Caco-2 (cell line): ENCODE measurements around the gene TCF12. TPM values are rescaled to one million over a fixed set of nuclear protein-coding genes. Genes with fewer than 3 reads are reported as not detected.

Experiments used
- BruUV-seq: library from RNA; stranded (reverse); fragments of 400-500 nt; replicated peaks from 2 replicates; lab custom pipeline; 2021; lab: Mats Ljungman, UMichigan
- CTCF ChIA-PET: fragments of 300-600 bp; sonication (Branson Sonifier 250); formaldehyde crosslinking; loops from one replicate; lab custom pipeline; 2022; ENCODE audit warnings: antibody characterized with exemption; lab: Charles Lee
- POLR2A ChIA-PET: fragments of 300-600 bp; sonication (Branson Sonifier 250); formaldehyde crosslinking; loops from one replicate; lab custom pipeline; 2022; ENCODE audit warnings: antibody characterized with exemption; lab: Charles Lee
- DNase-seq, 2 experiments: peaks; one replicate each; pipeline versions ENCODE4 v3.0.0 to v3.0.0-alpha.2; 2020 to 2022
- H3K27me3 ChIP-seq: replicated peaks from 2 replicates; pipeline ENCODE4 v1.6.0; 2011; ENCODE audit warnings: low read length; ENCODE audit not compliant: control insufficient read depth, insufficient read depth
- H3K36me3 ChIP-seq: 2 replicates; pipeline ENCODE4 v1.5.1; 2011; ENCODE audit warnings: low read length; ENCODE audit not compliant: control insufficient read depth, insufficient read depth
- H3K4me1 ChIP-seq: fragments of 250-450 bp; sonication (Bioruptor Pico); 2 replicates; pipeline ENCODE4 v1.5.1; 2020; ENCODE audit warnings: mild to moderate bottlenecking
- H3K4me3 ChIP-seq: 2 replicates; pipeline ENCODE4 v1.5.1; 2011; ENCODE audit warnings: low read depth, mild to moderate bottlenecking, control low read depth, low read length
- H3K9me3 ChIP-seq: fragments of 250-450 bp; sonication (Bioruptor Pico); 2 replicates; pipeline ENCODE4 v1.5.1; 2020; ENCODE audit warnings: mild to moderate bottlenecking, moderate library complexity
- H3K27ac Mint-ChIP-seq: one replicate; pipeline ENCODE4 v1.8.0; 2022; ENCODE audit warnings: mixed read lengths; ENCODE audit not compliant: unreplicated experiment
- H3K27me3 Mint-ChIP-seq: one replicate; pipeline ENCODE4 v1.8.0; 2022; ENCODE audit warnings: mixed read lengths; ENCODE audit not compliant: insufficient read depth, unreplicated experiment
- H3K36me3 Mint-ChIP-seq: one replicate; pipeline ENCODE4 v1.8.0; 2022; ENCODE audit warnings: mild to moderate bottlenecking, mixed read lengths; ENCODE audit not compliant: insufficient read depth, unreplicated experiment
- H3K4me1 Mint-ChIP-seq: one replicate; pipeline ENCODE4 v1.8.0; 2022; ENCODE audit warnings: low read depth, mixed read lengths; ENCODE audit not compliant: unreplicated experiment
- H3K4me3 Mint-ChIP-seq: one replicate; pipeline ENCODE4 v1.8.0; 2022; ENCODE audit warnings: mild to moderate bottlenecking, moderate library complexity, mixed read lengths; ENCODE audit not compliant: unreplicated experiment
- H3K9me3 Mint-ChIP-seq: one replicate; pipeline ENCODE4 v1.8.0; 2022; ENCODE audit warnings: mixed read lengths; ENCODE audit not compliant: unreplicated experiment
- intact Hi-C: fragments of 100-400 bp; cut with micrococcal nuclease; formaldehyde crosslinking; loops from one replicate; pipeline ENCODE4 v1.10.0; 2022; ENCODE audit not compliant: unreplicated experiment
- total RNA-seq: library from RNA; stranded (reverse); gene quantifications from 2 replicates; pipeline ENCODE4 v1.2.3, GENCODE V29; 2022
- TF ChIP-seq, protein P1 (sequence below), 2 experiments: fragments of 200-600 bp in 1 of 2; IDR thresholded peaks; 1 replicate in 1 of 2; 2 replicates in 1 of 2; pipeline versions ENCODE4 v1.5.1 to v1.8.0; 2011 to 2022; ENCODE audit warnings: antibody characterized with exemption in 1 of 2, control low read depth in 1 of 2, inconsistent platforms in 1 of 2, low read depth in 1 of 2, low read length in 1 of 2, mild to moderate bottlenecking in 1 of 2, moderate library complexity in 1 of 2; ENCODE audit not compliant: insufficient read depth in 1 of 2, severe bottlenecking in 1 of 2, unreplicated experiment in 1 of 2

The TCF12 gene
- total RNA-seq, 1 experiment from 2014 or later, result 64.4 TPM

DNA sequence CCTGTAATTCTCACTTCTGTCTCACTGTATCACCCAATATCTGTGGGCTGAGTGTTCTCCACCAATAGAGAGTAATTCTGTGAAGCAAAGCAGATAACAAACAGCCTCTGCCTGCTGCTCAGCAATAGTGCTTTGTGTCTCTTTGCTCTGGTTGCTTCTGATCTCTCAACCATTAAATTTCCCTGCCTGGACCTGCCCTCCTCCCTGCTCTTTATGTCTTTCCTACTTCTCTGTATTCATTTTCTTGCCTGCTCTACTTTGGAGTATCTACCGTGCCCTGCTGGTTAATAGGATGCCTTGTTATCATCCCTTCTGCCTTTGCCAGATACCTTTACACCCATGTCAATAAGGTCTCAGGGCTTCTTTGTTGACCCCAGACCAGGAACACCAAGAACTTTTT, 355.0 kb downstream of the TCF12 start:
- Mint-ChIP-seq H3K27me3 (no peaks in the 10 kb centered on the region), H3K4me1 (no peaks in the 10 kb centered on the region), H3K27ac (no peak overlapping the region), H3K4me3 (no peak overlapping the region), H3K9me3 (no peaks in the 10 kb centered on the region), H3K36me3 (peaks cover 11% of the 10 kb centered on the region)
- no TSS peak for BruUV-seq
- ChIA-PET POLR2A (no interaction called here), CTCF (no interaction called here)
- Histone ChIP-seq H3K9me3 (no peaks in the 10 kb centered on the region), H3K27me3 (no peaks in the 10 kb centered on the region), H3K4me3 (no peak overlapping the region), H3K36me3 (no peaks in the 10 kb centered on the region; the same call in 1 of the 2 replicates), H3K4me1 (no peaks in the 10 kb centered on the region)
- DNase-seq, result no peak
- TF ChIP-seq, protein P1, sequence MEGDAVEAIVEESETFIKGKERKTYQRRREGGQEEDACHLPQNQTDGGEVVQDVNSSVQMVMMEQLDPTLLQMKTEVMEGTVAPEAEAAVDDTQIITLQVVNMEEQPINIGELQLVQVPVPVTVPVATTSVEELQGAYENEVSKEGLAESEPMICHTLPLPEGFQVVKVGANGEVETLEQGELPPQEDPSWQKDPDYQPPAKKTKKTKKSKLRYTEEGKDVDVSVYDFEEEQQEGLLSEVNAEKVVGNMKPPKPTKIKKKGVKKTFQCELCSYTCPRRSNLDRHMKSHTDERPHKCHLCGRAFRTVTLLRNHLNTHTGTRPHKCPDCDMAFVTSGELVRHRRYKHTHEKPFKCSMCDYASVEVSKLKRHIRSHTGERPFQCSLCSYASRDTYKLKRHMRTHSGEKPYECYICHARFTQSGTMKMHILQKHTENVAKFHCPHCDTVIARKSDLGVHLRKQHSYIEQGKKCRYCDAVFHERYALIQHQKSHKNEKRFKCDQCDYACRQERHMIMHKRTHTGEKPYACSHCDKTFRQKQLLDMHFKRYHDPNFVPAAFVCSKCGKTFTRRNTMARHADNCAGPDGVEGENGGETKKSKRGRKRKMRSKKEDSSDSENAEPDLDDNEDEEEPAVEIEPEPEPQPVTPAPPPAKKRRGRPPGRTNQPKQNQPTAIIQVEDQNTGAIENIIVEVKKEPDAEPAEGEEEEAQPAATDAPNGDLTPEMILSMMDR (IDR thresholded peaks at IDR 0.05; ENCODE audit: insufficient read depth in 1 of 2, low read depth in 1 of 2, low read length in 1 of 2, severe bottlenecking in 1 of 2, unreplicated experiment in 1 of 2), result no peak
- intact Hi-C loops, result no loop called here

DNA sequence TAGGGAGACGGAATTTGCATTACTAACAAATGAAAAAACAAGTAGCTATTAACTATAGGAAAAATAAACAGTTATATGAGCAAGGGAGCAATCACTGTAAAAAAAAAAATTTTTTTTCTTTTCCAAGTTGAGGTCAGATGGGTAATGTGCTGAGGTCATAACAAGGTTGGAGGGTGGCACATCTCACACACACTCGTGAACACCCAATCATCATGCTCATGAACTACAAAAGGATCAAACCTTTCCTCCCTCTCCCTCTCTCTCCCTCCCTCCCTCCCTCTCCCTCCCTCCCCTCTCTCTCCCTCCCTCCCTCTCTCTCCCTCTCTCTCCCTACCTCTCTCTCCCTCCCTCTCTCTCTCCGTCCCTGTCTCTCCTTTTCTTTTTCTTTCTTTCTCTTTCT, 360.0 kb downstream of the TCF12 start:
- CTCF ChIA-PET, result no interaction called here
- H3K4me3 ChIP-seq, result no peak overlapping the region
- DNase-seq, result no peak
- peaks cover 11% of the 10 kb centered on the region for H3K36me3 Mint-ChIP-seq
- no peak overlapping the region for H3K27ac Mint-ChIP-seq
- H3K4me3 Mint-ChIP-seq, result no peak overlapping the region
- BruUV-seq, result no TSS peak
- no peaks in the 10 kb centered on the region for H3K27me3 ChIP-seq
- no peaks in the 10 kb centered on the region for H3K9me3 ChIP-seq
- intact Hi-C loops, result no loop called here
- POLR2A ChIA-PET, result no interaction called here
- no peaks in the 10 kb centered on the region for H3K9me3 Mint-ChIP-seq
- TF ChIP-seq, protein P1 (IDR thresholded peaks at IDR 0.05; ENCODE audit: insufficient read depth in 1 of 2, low read depth in 1 of 2, low read length in 1 of 2, severe bottlenecking in 1 of 2, unreplicated experiment in 1 of 2), result no peak
- H3K4me1 Mint-ChIP-seq, result no peaks in the 10 kb centered on the region
- H3K27me3 Mint-ChIP-seq, result no peaks in the 10 kb centered on the region
- H3K36me3 ChIP-seq, result no peaks in the 10 kb centered on the region; the same call in 1 of the 2 replicates
- no peaks in the 10 kb centered on the region for H3K4me1 ChIP-seq

DNA sequence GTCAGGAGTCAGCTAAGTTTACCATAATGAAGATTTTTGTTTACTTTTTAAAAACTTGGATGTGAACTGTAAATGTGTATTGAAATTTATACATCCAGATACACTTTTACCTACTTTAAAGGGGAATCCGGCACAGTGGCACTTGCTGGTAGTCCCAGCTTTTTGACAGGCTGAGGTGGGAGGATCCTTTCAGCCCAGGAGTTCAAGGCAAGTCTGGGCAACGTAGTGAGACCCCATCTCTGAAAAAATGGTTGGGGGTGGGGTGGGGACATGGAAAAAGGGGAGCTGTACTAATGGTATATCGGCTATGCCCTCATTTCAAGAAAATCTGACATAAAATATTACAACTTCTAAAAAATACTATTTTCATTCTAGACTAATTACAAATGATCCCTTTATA, 362.0 kb downstream of the TCF12 start:
- no peak overlapping the region for H3K27ac Mint-ChIP-seq
- Histone ChIP-seq H3K4me1 (no peaks in the 10 kb centered on the region), H3K9me3 (no peaks in the 10 kb centered on the region), H3K4me3 (no peak overlapping the region), H3K27me3 (no peaks in the 10 kb centered on the region), H3K36me3 (no peaks in the 10 kb centered on the region)
- ChIA-PET POLR2A (no interaction called here), CTCF (no interaction called here)
- H3K27me3 Mint-ChIP-seq, result no peaks in the 10 kb centered on the region
- BruUV-seq, result no TSS peak
- no peak overlapping the region for H3K4me3 Mint-ChIP-seq
- TF ChIP-seq, protein P1 (IDR thresholded peaks at IDR 0.05; ENCODE audit: insufficient read depth in 1 of 2, low read depth in 1 of 2, low read length in 1 of 2, severe bottlenecking in 1 of 2, unreplicated experiment in 1 of 2), result no peak
- intact Hi-C loops, result no loop called here
- H3K36me3 Mint-ChIP-seq, result peaks cover 26% of the 10 kb centered on the region
- no peak for DNase-seq
- H3K4me1 Mint-ChIP-seq, result no peaks in the 10 kb centered on the region
- no peaks in the 10 kb centered on the region for H3K9me3 Mint-ChIP-seq
